Measurements from ENCODE around the gene CEP350. TPM values are rescaled to one million over a fixed set of nuclear protein-coding genes. Genes with fewer than 3 reads are reported as not detected.
"Not testable (repeated sequence)": the region's sequence is repeated elsewhere in the genome, so short reads cannot be mapped to it uniquely, and the experiment has no call there.

Gene CEP350
- total and polyA plus RNA-seq, 2 experiments from 2014 or later = 24.9 to 49.6 TPM

DNA sequence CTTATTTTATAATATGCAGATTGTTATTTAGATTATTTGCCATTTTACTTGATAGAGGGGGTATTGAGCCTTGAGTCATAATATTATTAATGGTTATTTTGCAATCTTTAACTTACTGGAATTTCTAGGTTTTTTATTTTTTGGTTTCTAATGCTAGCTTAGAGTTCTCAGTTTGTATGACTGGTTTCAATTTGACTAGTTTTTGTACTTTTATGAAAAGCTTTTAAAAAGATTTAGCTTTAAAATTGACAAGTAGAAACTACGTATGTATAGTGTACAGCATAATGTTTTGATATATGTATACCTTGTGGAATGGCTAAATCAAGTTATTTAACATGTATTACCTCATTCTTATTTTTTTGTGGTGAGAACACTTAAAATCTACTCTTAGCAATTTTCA is 41.5 kb downstream of the CEP350 start:
- Histone ChIP-seq H3K36me3 (peaks cover 26% of the 10 kb centered on the region), H3K4me3 (no peak overlapping the region), H3K4me1 (ENCODE audit: low read depth) (no peaks in the 10 kb centered on the region), H3K27ac (no peak overlapping the region), H3K27me3 (no peaks in the 10 kb centered on the region), H3K9me3 (ENCODE audit: low read depth) (no peaks in the 10 kb centered on the region)
- TF ChIP-seq, protein P1, sequence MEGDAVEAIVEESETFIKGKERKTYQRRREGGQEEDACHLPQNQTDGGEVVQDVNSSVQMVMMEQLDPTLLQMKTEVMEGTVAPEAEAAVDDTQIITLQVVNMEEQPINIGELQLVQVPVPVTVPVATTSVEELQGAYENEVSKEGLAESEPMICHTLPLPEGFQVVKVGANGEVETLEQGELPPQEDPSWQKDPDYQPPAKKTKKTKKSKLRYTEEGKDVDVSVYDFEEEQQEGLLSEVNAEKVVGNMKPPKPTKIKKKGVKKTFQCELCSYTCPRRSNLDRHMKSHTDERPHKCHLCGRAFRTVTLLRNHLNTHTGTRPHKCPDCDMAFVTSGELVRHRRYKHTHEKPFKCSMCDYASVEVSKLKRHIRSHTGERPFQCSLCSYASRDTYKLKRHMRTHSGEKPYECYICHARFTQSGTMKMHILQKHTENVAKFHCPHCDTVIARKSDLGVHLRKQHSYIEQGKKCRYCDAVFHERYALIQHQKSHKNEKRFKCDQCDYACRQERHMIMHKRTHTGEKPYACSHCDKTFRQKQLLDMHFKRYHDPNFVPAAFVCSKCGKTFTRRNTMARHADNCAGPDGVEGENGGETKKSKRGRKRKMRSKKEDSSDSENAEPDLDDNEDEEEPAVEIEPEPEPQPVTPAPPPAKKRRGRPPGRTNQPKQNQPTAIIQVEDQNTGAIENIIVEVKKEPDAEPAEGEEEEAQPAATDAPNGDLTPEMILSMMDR (IDR thresholded peaks at IDR 0.05; ENCODE audit: low read depth, low read length) = no peak
- no peak for DNase-seq (ENCODE audit: low read depth in 1 of 2, low spot score in 1 of 2)

DNA sequence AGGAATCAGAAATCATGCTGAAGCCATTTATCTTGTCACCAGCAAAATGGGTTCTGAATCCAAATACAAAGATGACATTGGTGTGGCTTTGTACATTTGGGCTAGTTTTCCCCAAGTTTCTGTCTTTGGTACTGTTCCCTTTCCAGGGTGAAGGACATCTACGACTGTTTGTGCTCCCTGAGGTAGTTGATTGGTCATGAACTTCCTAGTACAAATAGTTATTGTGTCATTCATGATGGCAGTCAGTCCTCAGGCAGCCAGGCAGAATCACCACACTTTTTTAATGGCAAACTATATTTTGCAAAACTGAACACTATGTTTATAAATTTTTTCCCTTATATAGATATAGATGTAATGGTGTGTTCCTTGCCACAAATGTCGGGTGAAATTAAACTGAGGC is 46.0 kb downstream of the CEP350 start:
- H3K27me3 ChIP-seq = no peaks in the 10 kb centered on the region
- H3K4me1 ChIP-seq (ENCODE audit: low read depth) = peaks cover 25% of the 10 kb centered on the region
- no peak for DNase-seq (ENCODE audit: low read depth in 1 of 2, low spot score in 1 of 2)
- no peaks in the 10 kb centered on the region for H3K9me3 ChIP-seq (ENCODE audit: low read depth)
- TF ChIP-seq, protein P1 (IDR thresholded peaks at IDR 0.05; ENCODE audit: low read depth, low read length) = no peak
- no peak overlapping the region for H3K27ac ChIP-seq
- no peak overlapping the region for H3K4me3 ChIP-seq
- peaks cover 13% of the 10 kb centered on the region for H3K36me3 ChIP-seq

DNA sequence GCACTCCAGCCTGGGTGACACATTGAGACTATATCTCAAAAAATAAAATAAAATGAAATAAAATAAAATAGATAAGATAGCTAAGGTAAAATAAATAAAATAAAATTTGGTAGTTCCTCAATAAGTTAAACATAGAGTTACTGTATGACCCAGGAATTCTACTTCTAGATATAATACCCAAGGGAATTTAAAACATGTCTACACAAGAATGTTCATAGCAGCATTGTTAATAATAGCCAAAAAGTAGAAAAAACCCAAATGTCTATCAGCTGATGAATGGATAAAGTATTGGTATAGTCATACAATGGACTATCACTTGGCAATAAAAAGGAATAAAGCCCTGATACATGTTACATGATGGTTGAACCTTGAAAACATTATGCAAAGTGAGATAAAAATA is 47.8 kb downstream of the CEP350 start:
- Histone ChIP-seq H3K27me3 (no peaks in the 10 kb centered on the region), H3K4me1 (ENCODE audit: low read depth) (peaks cover 25% of the 10 kb centered on the region), H3K27ac (peak overlapping the region; percentile 87), H3K9me3 (ENCODE audit: low read depth) (no peaks in the 10 kb centered on the region), H3K36me3 (peaks cover 11% of the 10 kb centered on the region), H3K4me3 (no peak overlapping the region)
- peak in 1 of 2 donors; percentile 3 for DNase-seq (ENCODE audit: low read depth in 1 of 2, low spot score in 1 of 2)
- TF ChIP-seq, protein P1 (IDR thresholded peaks at IDR 0.05; ENCODE audit: low read depth, low read length) = no peak

DNA sequence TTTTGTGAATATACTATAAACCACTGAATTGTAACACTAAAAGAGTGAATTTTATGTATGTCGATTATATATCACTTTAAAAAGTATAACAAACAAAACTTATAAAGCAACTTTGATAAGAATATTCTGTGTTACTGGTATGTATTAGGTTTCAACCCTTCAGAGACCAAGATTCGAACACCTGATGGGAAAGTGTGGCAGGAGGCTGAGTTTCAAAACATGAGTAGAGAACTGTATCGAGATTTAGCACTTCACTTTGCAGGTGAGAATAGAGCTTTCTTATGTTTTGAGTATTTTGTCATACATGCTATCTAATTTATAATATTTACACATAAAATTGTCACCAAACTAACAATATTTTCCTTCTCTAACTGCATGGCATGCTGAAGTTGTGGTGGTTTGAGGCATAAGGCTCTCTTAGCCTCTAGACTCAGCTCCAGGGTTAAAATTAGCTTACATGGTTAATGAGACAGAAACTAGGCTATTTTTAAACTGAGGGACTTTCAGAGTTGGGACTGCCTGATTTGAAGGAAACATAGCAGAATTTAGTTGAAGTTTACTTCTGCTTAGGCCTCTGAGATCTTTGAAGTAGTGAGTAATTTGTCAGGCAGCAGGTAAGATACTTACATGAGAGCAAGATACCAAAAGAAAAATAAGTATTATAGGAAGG is 48.6 kb downstream of the CEP350 start:
- peak overlapping the region; percentile 87 for H3K27ac ChIP-seq
- H3K4me1 ChIP-seq (ENCODE audit: low read depth) = peaks cover 25% of the 10 kb centered on the region
- H3K9me3 ChIP-seq (ENCODE audit: low read depth) = no peaks in the 10 kb centered on the region
- no peak overlapping the region for H3K4me3 ChIP-seq
- H3K27me3 ChIP-seq = no peaks in the 10 kb centered on the region
- peak in 1 of 2 donors; percentile 51 for DNase-seq (ENCODE audit: low read depth in 1 of 2, low spot score in 1 of 2)
- peaks cover 14% of the 10 kb centered on the region for H3K36me3 ChIP-seq
- TF ChIP-seq, protein P1 (IDR thresholded peaks at IDR 0.05; ENCODE audit: low read depth, low read length) = no peak

DNA sequence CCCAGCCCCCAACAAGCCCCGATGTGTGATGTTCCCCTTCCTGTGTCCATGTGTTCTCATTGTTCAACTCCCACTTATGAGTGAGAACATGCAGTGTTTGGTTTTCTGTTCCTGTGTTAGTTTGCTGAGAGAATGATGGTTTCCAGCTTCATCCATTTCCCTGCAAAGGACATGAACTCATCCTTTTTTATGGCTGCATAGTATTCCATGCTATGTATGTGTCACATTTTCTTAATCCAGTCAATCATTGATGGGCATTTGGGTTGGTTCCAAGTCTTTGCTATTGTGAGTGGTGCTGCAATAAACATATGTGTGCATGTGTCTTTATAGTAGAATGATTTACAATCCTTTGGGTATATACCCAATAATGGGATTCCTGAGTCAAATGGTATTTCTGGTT is 52.2 kb downstream of the CEP350 start:
- H3K4me1 ChIP-seq (ENCODE audit: low read depth) = peaks cover 25% of the 10 kb centered on the region
- peaks cover 10% of the 10 kb centered on the region for H3K36me3 ChIP-seq
- H3K9me3 ChIP-seq (ENCODE audit: low read depth); DNase-seq (ENCODE audit: low read depth in 1 of 2, low spot score in 1 of 2); H3K4me3 ChIP-seq; H3K27ac ChIP-seq; H3K27me3 ChIP-seq: not testable (repeated sequence)

DNA sequence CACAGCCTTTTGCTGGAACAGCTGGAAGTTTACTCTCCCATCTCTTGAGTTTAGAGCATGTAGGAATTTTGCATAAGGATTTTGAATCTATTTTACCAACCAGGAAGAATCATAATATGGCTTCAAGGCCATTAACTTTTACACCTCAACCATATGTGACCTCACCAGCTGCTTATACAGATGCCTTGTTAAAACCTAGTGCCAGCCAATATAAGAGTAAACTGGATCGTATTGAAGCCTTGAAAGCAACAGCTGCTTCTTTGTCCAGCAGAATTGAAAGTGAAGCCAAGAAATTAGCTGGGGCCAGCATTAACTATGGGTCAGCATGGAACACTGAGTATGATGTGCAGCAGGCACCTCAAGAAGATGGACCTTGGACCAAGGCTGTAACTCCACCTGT is 65.4 kb downstream of the CEP350 start:
- Histone ChIP-seq H3K27me3 (no peaks in the 10 kb centered on the region), H3K27ac (no peak overlapping the region), H3K4me1 (ENCODE audit: low read depth) (no peaks in the 10 kb centered on the region), H3K4me3 (no peak overlapping the region), H3K9me3 (ENCODE audit: low read depth) (no peaks in the 10 kb centered on the region), H3K36me3 (peaks cover 70% of the 10 kb centered on the region)
- TF ChIP-seq, protein P1 (IDR thresholded peaks at IDR 0.05; ENCODE audit: low read depth, low read length) = no peak
- DNase-seq (ENCODE audit: low read depth in 1 of 2, low spot score in 1 of 2) = no peak
